ENCODE data around the gene GLCE. TPM values are rescaled to one million over a fixed set of nuclear protein-coding genes. Genes with fewer than 3 reads are reported as not detected.
A peak's percentile ranks its signal among the peaks of the same experiment; 100 is the strongest.

The GLCE gene
- total RNA-seq, 1 donor from 2014 or later: 76.4 TPM

DNA sequence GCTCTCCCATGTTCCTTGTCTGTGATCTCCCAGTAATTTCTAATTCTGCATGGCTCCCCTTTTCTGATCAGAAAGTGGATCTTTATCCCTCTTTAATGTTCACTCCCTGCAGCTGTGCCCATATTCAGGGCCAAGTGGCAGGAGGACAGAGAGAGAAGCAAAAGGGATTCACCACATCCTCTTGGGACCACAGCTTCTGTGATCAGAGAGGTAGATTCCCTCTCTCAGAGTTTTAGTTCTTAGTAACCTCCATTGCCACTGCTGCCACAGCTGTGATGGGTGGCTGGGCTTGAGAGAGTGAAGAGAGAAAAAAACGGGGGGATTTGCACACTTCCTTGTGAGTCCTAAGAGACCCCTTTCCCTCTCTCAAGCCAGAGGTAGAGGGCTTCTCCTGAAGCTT lies 49.2 kb downstream of the GLCE start:
- no peak for DNase-seq

- DNase-seq: no peak
These were observed 50.1 kb downstream of the GLCE start for GRCh38 chr15:69210574-69210973.

DNA sequence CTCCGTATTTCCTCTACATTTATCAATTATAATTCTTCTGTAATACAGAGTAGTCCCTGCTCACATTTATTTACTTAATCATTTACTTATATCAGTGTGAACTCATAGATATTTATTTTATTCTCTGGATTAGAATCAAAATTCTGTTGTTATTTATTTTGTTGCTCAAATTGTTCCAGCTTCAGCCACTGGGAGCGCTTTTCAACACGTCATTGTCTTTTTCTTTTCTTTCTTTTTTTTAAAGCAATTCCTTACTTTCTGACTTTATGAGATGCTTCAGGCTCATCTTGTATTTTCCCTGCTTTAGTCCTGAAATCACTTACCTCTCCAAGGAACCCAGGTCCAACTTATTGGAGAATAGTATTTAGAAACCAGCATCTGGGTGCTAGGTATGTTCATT lies 53.4 kb downstream of the GLCE start:
- DNase-seq: no peak

DNA sequence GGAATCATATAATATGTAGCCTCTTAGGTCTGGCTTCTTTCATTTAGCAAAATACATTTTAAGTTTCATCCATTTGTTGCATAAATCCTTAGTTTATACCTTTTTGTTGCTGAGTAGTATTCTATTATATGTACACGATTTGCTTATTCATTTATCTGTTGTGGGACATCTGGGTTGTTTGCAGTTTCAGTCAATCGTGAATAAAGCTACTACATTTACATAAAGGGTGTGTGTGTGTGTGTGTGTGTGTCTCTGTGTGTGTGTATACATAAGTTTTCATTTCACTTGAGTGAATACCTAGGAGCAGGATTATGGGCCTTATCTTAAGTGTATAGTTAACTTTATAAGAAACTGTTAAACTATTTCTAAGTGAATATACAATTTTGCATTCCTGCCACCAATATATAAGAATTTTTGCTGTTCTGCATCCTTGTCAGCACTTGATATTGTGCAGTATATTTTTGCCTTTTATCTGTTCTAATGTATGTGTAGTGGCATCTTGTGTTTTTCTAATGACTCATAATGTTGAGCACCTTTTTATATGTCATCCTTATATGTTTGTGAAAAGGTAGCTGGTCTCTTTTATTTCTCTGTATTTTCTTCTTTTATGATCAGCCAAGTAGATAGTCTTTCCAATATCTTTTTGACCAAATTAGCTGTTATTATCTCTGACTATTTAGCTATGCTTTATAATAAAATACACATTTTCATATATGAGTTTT lies 55.0 kb downstream of the GLCE start:
- DNase-seq: no peak

- no peak for DNase-seq
These were observed 56.9 kb downstream of the GLCE start for GRCh38 chr15:69217381-69217780.

- DNase-seq: no peak
These were observed 59.3 kb downstream of the GLCE start for GRCh38 chr15:69219690-69220089.

DNA sequence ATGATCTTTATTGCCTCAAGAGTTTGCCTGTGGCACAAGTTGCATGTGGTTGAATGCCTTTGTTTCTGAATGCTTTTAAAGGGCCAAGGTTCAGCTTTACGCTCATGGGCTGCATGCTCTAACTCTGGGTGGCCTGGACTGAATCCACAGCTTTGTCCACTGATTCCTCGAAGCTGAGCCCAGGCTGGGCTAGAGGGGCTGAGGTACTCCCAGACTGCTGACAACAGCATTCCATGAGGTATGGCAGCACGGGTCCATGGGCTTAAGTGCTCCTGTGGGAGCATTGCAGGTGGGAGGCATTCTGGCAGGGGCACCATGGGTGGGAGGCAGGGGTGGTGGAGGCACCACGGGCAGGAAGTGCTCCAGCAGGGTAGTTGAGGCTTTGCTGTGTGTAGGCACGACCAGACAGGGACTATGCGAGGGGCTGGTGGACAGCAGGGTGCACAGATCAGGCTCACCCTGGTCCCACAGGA lies 61.6 kb downstream of the GLCE start:
- no peak for DNase-seq

GRCh38 chr15:69223083-69223813 lies 62.8 kb downstream of the GLCE start:
- DNase-seq: no peak

GRCh38 chr15:69224383-69224782 lies 63.9 kb downstream of the GLCE start:
- DNase-seq: no peak

GRCh38 chr15:69225355-69226022 lies 65.1 kb downstream of the GLCE start:
- DNase-seq: no peak

DNA sequence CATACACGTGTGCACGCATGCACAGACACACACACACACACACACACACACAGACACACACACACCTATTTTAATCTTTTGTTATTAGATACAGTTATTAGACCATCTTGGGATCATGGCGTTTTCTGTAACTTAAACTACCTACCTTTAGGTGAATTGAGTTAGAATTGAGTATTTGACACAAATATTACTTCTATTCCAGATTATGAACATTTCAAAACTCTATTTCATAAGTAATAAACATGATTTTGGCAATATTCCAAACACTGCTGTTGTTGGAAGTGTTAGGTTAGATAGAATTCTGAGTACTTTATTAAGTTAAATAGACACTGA lies 65.6 kb downstream of the GLCE start:
- no peak for DNase-seq

GRCh38 chr15:69232144-69232543 lies 71.7 kb downstream of the GLCE start:
- DNase-seq: no peak

- DNase-seq: no peak
These were observed 72.3 kb downstream of the GLCE start for GRCh38 chr15:69232765-69233164.

DNA sequence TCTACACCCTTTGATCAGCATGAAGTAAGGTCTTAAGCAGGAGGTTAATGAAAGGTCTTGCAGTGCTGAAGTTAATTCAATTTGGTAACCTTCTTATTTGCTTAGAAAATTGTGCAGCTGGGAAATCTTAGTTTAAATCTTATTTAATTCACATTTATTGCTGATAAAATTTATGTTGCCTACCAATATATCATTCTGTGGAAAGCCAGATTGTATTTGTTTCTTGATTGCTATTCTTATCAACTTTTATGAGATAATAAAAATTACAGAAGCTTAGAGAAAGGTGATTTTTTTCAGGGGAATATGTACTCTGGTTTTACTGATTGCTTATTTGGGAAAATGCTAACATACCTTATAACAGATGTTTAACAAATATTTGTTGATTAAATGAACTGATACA lies 74.2 kb downstream of the GLCE start:
- no peak for DNase-seq

GRCh38 chr15:69236505-69236904 lies 76.1 kb downstream of the GLCE start:
- DNase-seq: no peak

DNA sequence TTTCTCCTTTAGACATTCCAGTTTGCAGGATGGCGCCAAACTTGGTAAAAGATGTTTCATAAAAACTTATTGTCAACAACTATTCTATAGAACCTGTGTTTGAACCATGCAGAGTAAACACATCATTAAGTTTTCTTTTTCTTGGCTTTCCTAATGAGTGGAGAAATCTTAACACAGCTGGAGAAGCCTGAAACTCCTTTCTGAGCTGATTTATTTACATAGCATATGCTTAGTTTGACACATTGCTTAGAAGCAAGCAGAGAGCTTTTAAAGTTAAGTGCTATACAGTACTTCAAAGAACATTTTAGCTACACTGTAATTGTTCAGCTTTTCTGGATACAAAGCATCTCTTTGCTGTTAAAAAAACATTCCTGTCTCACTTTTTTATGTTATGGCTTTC lies 77.3 kb downstream of the GLCE start:
- no peak for DNase-seq

- DNase-seq: no peak
These were observed 84.4 kb downstream of the GLCE start for GRCh38 chr15:69244798-69245197.

GRCh38 chr15:69253156-69253555 lies 92.7 kb downstream of the GLCE start:
- peak; percentile 16 for DNase-seq

GRCh38 chr15:69265347-69265955 lies 105.0 kb downstream of the GLCE start:
- DNase-seq: no peak

- no peak for DNase-seq
These were observed 110.8 kb downstream of the GLCE start for GRCh38 chr15:69271217-69271616.

DNA sequence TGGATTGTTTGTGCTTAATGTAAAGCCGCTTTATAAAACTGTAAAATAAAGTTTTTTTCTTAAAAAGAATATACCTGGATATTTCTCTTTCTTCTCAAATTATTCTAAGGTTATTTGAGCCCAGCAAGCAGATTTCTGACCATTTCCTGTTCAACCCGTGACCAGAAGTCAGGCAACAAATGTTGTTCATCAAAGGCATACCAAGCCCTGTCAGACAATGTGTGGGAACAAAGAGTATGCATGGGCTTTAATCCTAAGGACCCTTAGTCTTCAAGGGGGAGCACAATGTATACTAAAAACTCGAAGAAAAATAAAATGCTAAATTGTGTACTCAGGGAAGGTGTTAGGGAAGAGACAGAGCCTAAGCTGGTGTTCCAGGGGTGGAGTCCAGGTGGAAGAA lies 111.7 kb downstream of the GLCE start:
- no peak for DNase-seq

GRCh38 chr15:69272891-69273290 lies 112.5 kb downstream of the GLCE start:
- no peak for DNase-seq

- no peak for DNase-seq
These were observed 114.7 kb downstream of the GLCE start for GRCh38 chr15:69275074-69275670.
